Neural cell (in vitro differentiated cells): Measurements from ENCODE around the gene DEUP1. TPM values are rescaled to one million over a fixed set of nuclear protein-coding genes. Genes with fewer than 3 reads are reported as not detected.

Experiments used
- H2AFZ ChIP-seq: fragments of 200-600, 300-800 bp; sonication (generic), shearing (Covaris generic); 2 replicates; pipeline ENCODE4 v1.6.0; 2014; ENCODE audit warnings: low read depth, mild to moderate bottlenecking, antibody characterized with exemption, low read length, moderate library complexity
- H3F3A ChIP-seq: fragments of 200-600 bp; shearing (Covaris generic); 2 replicates; pipeline ENCODE4 v1.6.1; 2016; ENCODE audit warnings: mild to moderate bottlenecking, moderate library complexity, mixed read lengths, antibody characterized with exemption, low read length; ENCODE audit not compliant: insufficient read depth, poor library complexity, severe bottlenecking
- H3K27ac ChIP-seq: fragments of 200-600, 300-800 bp; sonication (generic), shearing (Covaris generic); 2 replicates; pipeline ENCODE4 v1.5.1; 2014; ENCODE audit warnings: mild to moderate bottlenecking, low read length, moderate library complexity
- H3K27me3 ChIP-seq: fragments of 300-800, 200-600 bp; sonication (generic), shearing (Covaris generic); 2 replicates; pipeline ENCODE4 v1.6.0; 2014; ENCODE audit warnings: mild to moderate bottlenecking, low read depth, low read length, moderate library complexity; ENCODE audit not compliant: insufficient read depth
- H3K36me3 ChIP-seq: fragments of 300-800, 200-600 bp; sonication (generic), shearing (Covaris generic); 2 replicates; pipeline ENCODE4 v1.5.1; 2014; ENCODE audit warnings: mild to moderate bottlenecking, antibody characterized with exemption, low read length, moderate library complexity; ENCODE audit not compliant: insufficient read depth
- H3K4me2 ChIP-seq: fragments of 300-800, 200-600 bp; sonication (generic), shearing (Covaris generic); 2 replicates; pipeline ENCODE4 v1.6.0; 2014; ENCODE audit warnings: mild to moderate bottlenecking, low read length
- H3K4me3 ChIP-seq: fragments of 300-800, 200-600 bp; sonication (generic), shearing (Covaris generic); 2 replicates; pipeline ENCODE4 v1.5.1; 2014; ENCODE audit warnings: mild to moderate bottlenecking, low read length, moderate library complexity
- H3K79me2 ChIP-seq: fragments of 200-600 bp; shearing (Covaris generic); replicated peaks from 2 replicates; pipeline ENCODE4 v1.6.0; 2014; ENCODE audit warnings: mild to moderate bottlenecking, low read length, moderate library complexity; ENCODE audit not compliant: insufficient read depth
- H3K9ac ChIP-seq: fragments of 300-800, 200-600 bp; sonication (generic), shearing (Covaris generic); 2 replicates; pipeline ENCODE4 v1.6.1; 2016; ENCODE audit warnings: mild to moderate bottlenecking, low read length, mixed read lengths
- H3K9me2 ChIP-seq: fragments of 200-600 bp; shearing (Covaris generic); 2 replicates; pipeline ENCODE4 v1.6.1; 2016; ENCODE audit warnings: mild to moderate bottlenecking, low read length, mixed read lengths; ENCODE audit not compliant: insufficient read depth
- H3K9me3 ChIP-seq: fragments of 200-600, 300-800 bp; sonication (generic), shearing (Covaris generic); 2 replicates; pipeline ENCODE4 v1.6.1; 2016; ENCODE audit warnings: mild to moderate bottlenecking, mixed run types, low read length, moderate library complexity, mixed read lengths
- H4K20me1 ChIP-seq: fragments of 200-600 bp; shearing (Covaris generic); 2 replicates; pipeline ENCODE4 v1.6.1; 2016; ENCODE audit warnings: mild to moderate bottlenecking, mixed run types; ENCODE audit not compliant: insufficient read depth
- CTCF ChIP-seq: fragments of 450-650 bp; IDR thresholded peaks from 2 replicates; pipeline ENCODE4 v1.5.1; 2014; ENCODE audit warnings: antibody characterized with exemption, mild to moderate bottlenecking, moderate library complexity; ENCODE audit not compliant: poor library complexity, severe bottlenecking
- EP300 ChIP-seq: fragments of 450-650 bp; conservative IDR thresholded peaks from 2 replicates; pipeline ENCODE4 v1.6.1; 2014; ENCODE audit warnings: antibody characterized with exemption, mild to moderate bottlenecking, moderate library complexity; ENCODE audit not compliant: poor library complexity, severe bottlenecking
- EZH2 ChIP-seq: fragments of 200-600, 300-800 bp; shearing (Covaris generic), sonication (generic); IDR thresholded peaks from 2 replicates; pipeline ENCODE4 v1.6.1; 2014; ENCODE audit warnings: antibody characterized with exemption, low read length, borderline replicate concordance, mild to moderate bottlenecking; ENCODE audit not compliant: insufficient read depth, poor library complexity, severe bottlenecking
- MXI1 ChIP-seq: fragments of 450-650 bp; conservative IDR thresholded peaks from 2 replicates; pipeline ENCODE4 v1.6.1; 2014; ENCODE audit warnings: antibody characterized with exemption, mild to moderate bottlenecking; ENCODE audit not compliant: poor library complexity, severe bottlenecking
- POLR2AphosphoS5 ChIP-seq: IDR thresholded peaks from 2 replicates; pipeline ENCODE4 v1.6.1; 2012
- RAD21 ChIP-seq: fragments of 450-650 bp; conservative IDR thresholded peaks from 2 replicates; pipeline ENCODE4 v1.6.1; 2014; ENCODE audit warnings: antibody characterized with exemption, mild to moderate bottlenecking, moderate library complexity
- REST ChIP-seq: IDR thresholded peaks from 2 replicates; pipeline ENCODE4 v1.6.1; 2012; ENCODE audit warnings: borderline replicate concordance
- SMC3 ChIP-seq: fragments of 450-650 bp; conservative IDR thresholded peaks from 2 replicates; pipeline ENCODE4 v1.6.1; 2014; ENCODE audit warnings: antibody characterized with exemption, mild to moderate bottlenecking, moderate library complexity; ENCODE audit not compliant: poor library complexity
- TAF1 ChIP-seq: IDR thresholded peaks from 2 replicates; pipeline ENCODE4 v1.6.1; 2012; ENCODE audit warnings: low read depth
- polyA plus RNA-seq: library from polyadenylated mRNA; depleted of rRNA; stranded (reverse); fragments of >200 nt; gene quantifications from 2 replicates; pipeline ENCODE4 v1.2.3, GENCODE V29; 2014

DEUP1 gene
- polyA plus RNA-seq, 1 donor from 2014 or later = 0.46 TPM

- TF ChIP-seq RAD21 (no peak), EP300 (no peak), SMC3 (no peak), EZH2 (no peak), POLR2AphosphoS5 (no peak), TAF1 (no peak), REST (no peak), CTCF (no peak), MXI1 (no peak)
- no peak overlapping the region for H3K9ac ChIP-seq
- H3K4me3 ChIP-seq = no peak overlapping the region
- H3F3A ChIP-seq = no peaks in the 10 kb centered on the region
- H3K27me3 ChIP-seq = no peaks in the 10 kb centered on the region
- no peak overlapping the region for H3K27ac ChIP-seq
- no peak overlapping the region for H3K4me2 ChIP-seq
- H2AFZ ChIP-seq = no peak overlapping the region
- no peaks in the 10 kb centered on the region for H3K9me2 ChIP-seq
- H3K36me3 ChIP-seq = no peaks in the 10 kb centered on the region
- H3K79me2 ChIP-seq = no peaks in the 10 kb centered on the region
- H3K9me3 ChIP-seq = no peaks in the 10 kb centered on the region
- no peaks in the 10 kb centered on the region for H4K20me1 ChIP-seq
These were observed 41.8 kb upstream of the DEUP1 start for GRCh38 chr11:93288767-93289166.

GRCh38 chr11:93289782-93290463 lies 40.6 kb upstream of the DEUP1 start:
- H3K27ac ChIP-seq = no peak overlapping the region

More at GRCh38 chr11:93289782-93290463, 40.6 kb upstream of the DEUP1 start:
- no peaks in the 10 kb centered on the region for H3K9me3 ChIP-seq
- no peak overlapping the region for H3K4me3 ChIP-seq
- H4K20me1 ChIP-seq = no peaks in the 10 kb centered on the region
- H3K4me2 ChIP-seq = no peak overlapping the region
- no peak overlapping the region for H2AFZ ChIP-seq
- TF ChIP-seq MXI1 = no peak
- TF ChIP-seq RAD21 = no peak
- no peak for TF ChIP-seq SMC3
- no peak for TF ChIP-seq TAF1
- no peak for TF ChIP-seq POLR2AphosphoS5
- no peak for TF ChIP-seq EZH2
- no peak for TF ChIP-seq EP300
- no peak for TF ChIP-seq CTCF
- no peak for TF ChIP-seq REST
- H3F3A ChIP-seq = no peaks in the 10 kb centered on the region
- H3K27me3 ChIP-seq = no peaks in the 10 kb centered on the region
- no peaks in the 10 kb centered on the region for H3K36me3 ChIP-seq
- no peaks in the 10 kb centered on the region for H3K79me2 ChIP-seq
- no peak overlapping the region for H3K9ac ChIP-seq
- no peaks in the 10 kb centered on the region for H3K9me2 ChIP-seq
